KMS-11 (cell line): ENCODE data around the gene RHBDF2.

ENCODE experiments used
- H2AFZ ChIP-seq: fragments of 200-600 bp; sonication (generic); 2 replicates; pipeline ENCODE4 v1.6.1; 2016; ENCODE audit warnings: antibody characterized with exemption, mixed run types, low read depth
- H3K27ac ChIP-seq: fragments of 200-600 bp; sonication (generic); 2 replicates; pipeline ENCODE4 v1.6.1; 2016; ENCODE audit warnings: mild to moderate bottlenecking, mixed run types
- H3K27me3 ChIP-seq: fragments of 200-600 bp; sonication (generic); 2 replicates; pipeline ENCODE4 v1.6.1; 2017; ENCODE audit warnings: mild to moderate bottlenecking, low read depth, mixed run types, moderate library complexity; ENCODE audit not compliant: insufficient read depth
- H3K36me3 ChIP-seq: fragments of 200-600 bp; sonication (generic); 2 replicates; pipeline ENCODE4 v1.6.1; 2017; ENCODE audit warnings: mild to moderate bottlenecking, mixed run types; ENCODE audit not compliant: insufficient read depth
- H3K4me1 ChIP-seq: fragments of 200-600 bp; sonication (generic); 2 replicates; pipeline ENCODE4 v1.6.1; 2016; ENCODE audit warnings: mild to moderate bottlenecking, low read depth, mixed run types; ENCODE audit not compliant: poor library complexity, severe bottlenecking
- H3K4me2 ChIP-seq: fragments of 200-600 bp; sonication (generic); 2 replicates; pipeline ENCODE4 v1.7.0; 2016; ENCODE audit warnings: mild to moderate bottlenecking, mixed run types
- H3K4me3 ChIP-seq: fragments of 200-600 bp; sonication (generic); IDR thresholded peaks from 2 replicates; pipeline ENCODE4 v1.6.1; 2017; ENCODE audit warnings: low read depth, low read length, mixed read lengths; ENCODE audit not compliant: insufficient read depth
- H3K79me2 ChIP-seq: fragments of 200-600 bp; sonication (generic); 2 replicates; pipeline ENCODE4 v1.6.1; 2016; ENCODE audit warnings: low read depth, mixed run types; ENCODE audit not compliant: insufficient read depth
- H3K9ac ChIP-seq: fragments of 200-600 bp; sonication (generic); 2 replicates; pipeline ENCODE4 v1.6.1; 2016; ENCODE audit warnings: mild to moderate bottlenecking, mixed run types
- H4K20me1 ChIP-seq: fragments of 200-600 bp; sonication (generic); 2 replicates; pipeline ENCODE4 v1.6.1; 2016; ENCODE audit warnings: mild to moderate bottlenecking, mixed run types; ENCODE audit not compliant: insufficient read depth
- CTCF ChIP-seq: fragments of 200-600 bp; sonication (generic); conservative IDR thresholded peaks from 2 replicates; pipeline ENCODE4 v1.6.1; 2017; ENCODE audit warnings: low read depth, mild to moderate bottlenecking, antibody characterized with exemption, low read length, moderate library complexity, mixed read lengths

The RHBDF2 gene

GRCh38 chr17:76538941-76539570 lies 37.8 kb upstream of the RHBDF2 start:
- Histone ChIP-seq H3K27me3 (peaks cover 40% of the 10 kb centered on the region), H3K27ac (no peak overlapping the region), H3K9ac (no peak overlapping the region), H3K79me2 (no peaks in the 10 kb centered on the region), H3K4me2 (no peak overlapping the region), H3K4me3 (no peak overlapping the region), H3K4me1 (no peaks in the 10 kb centered on the region), H4K20me1 (no peaks in the 10 kb centered on the region), H2AFZ (no peak overlapping the region), H3K36me3 (no peaks in the 10 kb centered on the region)
- TF ChIP-seq CTCF = no peak

- no peaks in the 10 kb centered on the region for H3K4me1 ChIP-seq
- no peak overlapping the region for H2AFZ ChIP-seq
- H4K20me1 ChIP-seq = no peaks in the 10 kb centered on the region
- no peaks in the 10 kb centered on the region for H3K36me3 ChIP-seq
- no peak overlapping the region for H3K4me2 ChIP-seq
- H3K79me2 ChIP-seq = no peaks in the 10 kb centered on the region
- H3K27me3 ChIP-seq = peaks cover 34% of the 10 kb centered on the region
- H3K27ac ChIP-seq = no peak overlapping the region
- H3K4me3 ChIP-seq = no peak overlapping the region
- no peak overlapping the region for H3K9ac ChIP-seq
- TF ChIP-seq CTCF = no peak
Measured at GRCh38 chr17:76538281-76538931, 37.2 kb upstream of the RHBDF2 start.

GRCh38 chr17:76537578-76538280 lies 36.5 kb upstream of the RHBDF2 start, which contains the start of gene CYGB:
TSS of gene CYGB (minus strand) at chr17:76537709. CDS start at chr17:76537542, 167 bp downstream.
- Histone ChIP-seq H3K27me3 (peaks cover 27% of the 10 kb centered on the region; the same call in 1 of the 2 replicates), H3K79me2 (no peaks in the 10 kb centered on the region), H3K4me3 (no peak within 1 kb of the TSS), H2AFZ (no peak within 1 kb of the TSS), H3K9ac (no peak within 1 kb of the TSS), H4K20me1 (no peaks in the 10 kb centered on the region), H3K4me2 (no peak within 1 kb of the TSS), H3K27ac (no peak within 1 kb of the TSS), H3K36me3 (no peaks in the 10 kb centered on the region), H3K4me1 (no peaks in the 10 kb centered on the region)
- TF ChIP-seq CTCF = no peak

GRCh38 chr17:76537288-76537577 lies 36.0 kb upstream of the RHBDF2 start:
- Histone ChIP-seq H3K4me3 (no peak overlapping the region), H4K20me1 (no peaks in the 10 kb centered on the region), H3K79me2 (no peaks in the 10 kb centered on the region), H2AFZ (no peak overlapping the region), H3K4me2 (no peak overlapping the region), H3K4me1 (no peaks in the 10 kb centered on the region), H3K27me3 (peaks cover 23% of the 10 kb centered on the region; the same call in 1 of the 2 replicates), H3K36me3 (no peaks in the 10 kb centered on the region), H3K9ac (no peak overlapping the region), H3K27ac (no peak overlapping the region)
- TF ChIP-seq CTCF = no peak
